Testis (tissue), 2 donors: ENCODE results near the gene ARHGAP12.

ENCODE experiments used
- POLR2A ChIP-seq: fragments of 450-650 bp; IDR thresholded peaks from one replicate; pipeline ENCODE4 v1.6.1; 2017; ENCODE audit warnings: antibody characterized with exemption, mild to moderate bottlenecking, moderate library complexity
- TF ChIP-seq, protein P1 (sequence below), 3 experiments: fragments of 450-650 bp in 2 of 3; fragments of 200-600 bp in 1 of 3; sonication (generic) in 1 of 3; IDR thresholded peaks; one replicate each; pipeline ENCODE4 v1.5.1; 2016 to 2019; ENCODE audit warnings: antibody characterized with exemption in 3 of 3, mild to moderate bottlenecking in 2 of 3, moderate library complexity in 1 of 3

GRCh38 chr10:31949266-31949665 is 20.6 kb upstream of the ARHGAP12 start:
- TF ChIP-seq, protein P1, sequence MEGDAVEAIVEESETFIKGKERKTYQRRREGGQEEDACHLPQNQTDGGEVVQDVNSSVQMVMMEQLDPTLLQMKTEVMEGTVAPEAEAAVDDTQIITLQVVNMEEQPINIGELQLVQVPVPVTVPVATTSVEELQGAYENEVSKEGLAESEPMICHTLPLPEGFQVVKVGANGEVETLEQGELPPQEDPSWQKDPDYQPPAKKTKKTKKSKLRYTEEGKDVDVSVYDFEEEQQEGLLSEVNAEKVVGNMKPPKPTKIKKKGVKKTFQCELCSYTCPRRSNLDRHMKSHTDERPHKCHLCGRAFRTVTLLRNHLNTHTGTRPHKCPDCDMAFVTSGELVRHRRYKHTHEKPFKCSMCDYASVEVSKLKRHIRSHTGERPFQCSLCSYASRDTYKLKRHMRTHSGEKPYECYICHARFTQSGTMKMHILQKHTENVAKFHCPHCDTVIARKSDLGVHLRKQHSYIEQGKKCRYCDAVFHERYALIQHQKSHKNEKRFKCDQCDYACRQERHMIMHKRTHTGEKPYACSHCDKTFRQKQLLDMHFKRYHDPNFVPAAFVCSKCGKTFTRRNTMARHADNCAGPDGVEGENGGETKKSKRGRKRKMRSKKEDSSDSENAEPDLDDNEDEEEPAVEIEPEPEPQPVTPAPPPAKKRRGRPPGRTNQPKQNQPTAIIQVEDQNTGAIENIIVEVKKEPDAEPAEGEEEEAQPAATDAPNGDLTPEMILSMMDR (IDR thresholded peaks at IDR 0.05) = no peak
- no peak for TF ChIP-seq POLR2A
